ENCODE data around the gene CEACAM4.

CEACAM4 gene

DNA sequence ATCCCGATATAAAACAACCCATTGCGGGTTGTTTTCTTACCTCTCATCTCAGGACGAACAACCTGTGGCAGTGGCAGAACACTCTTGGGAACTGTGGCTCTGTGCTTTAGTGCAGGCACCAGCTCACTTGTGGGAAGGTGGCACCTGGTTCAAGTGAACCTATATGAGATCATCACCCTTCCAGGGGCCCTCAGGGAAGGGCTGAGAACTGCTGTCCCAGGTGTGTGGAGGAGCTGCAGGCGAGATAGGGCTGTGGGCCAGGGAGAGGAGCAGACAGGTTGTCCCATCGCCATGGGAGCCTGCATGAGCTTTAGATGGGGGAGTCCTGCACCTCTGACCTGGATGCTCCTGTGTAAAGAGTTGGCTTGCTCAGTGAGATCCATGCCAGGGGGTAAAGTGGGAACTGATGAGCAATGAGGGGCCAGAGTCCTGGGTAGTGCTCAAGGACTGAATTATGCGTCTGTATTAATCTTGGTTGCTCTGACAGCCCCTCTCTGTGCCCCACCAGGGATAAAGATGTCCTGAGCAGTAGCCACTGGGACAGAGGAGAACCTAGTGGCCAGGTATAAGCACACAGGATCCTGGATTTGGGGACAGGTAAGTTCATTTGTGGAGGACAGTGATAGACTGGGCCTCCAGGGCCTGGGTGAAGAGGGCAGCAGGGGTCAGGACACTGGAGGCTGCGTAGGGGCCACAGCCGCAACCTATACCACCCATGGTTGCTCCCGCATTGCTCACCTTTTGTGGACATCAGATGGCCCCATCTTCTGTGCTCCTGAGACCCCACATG is 8.7 kb downstream of the CEACAM4 start:
- no peak for DNase-seq

- DNase-seq, result no peak
Measured at GRCh38 chr19:41616792-41617621, 9.9 kb downstream of the CEACAM4 start.

DNA sequence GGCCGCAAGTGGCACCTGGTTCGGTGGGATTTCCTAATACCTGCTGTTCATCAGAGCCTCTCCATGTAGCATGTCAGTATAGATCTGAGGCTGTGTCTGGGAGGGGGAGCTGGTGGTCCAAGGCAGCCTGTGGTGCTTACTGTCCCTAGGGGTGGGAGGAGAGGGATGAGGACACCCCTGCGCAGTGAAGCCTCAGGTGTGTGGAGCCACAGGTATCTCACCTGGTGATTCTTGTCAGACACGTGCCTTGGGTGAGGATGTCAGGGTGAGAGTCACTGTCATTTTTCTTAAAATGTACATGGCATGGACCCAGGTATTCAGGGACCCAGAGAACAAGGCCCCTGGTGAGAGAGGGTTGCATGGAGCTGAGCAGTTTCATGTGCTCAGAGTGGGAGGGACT is 11.7 kb downstream of the CEACAM4 start:
- DNase-seq, result no peak

- no peak for DNase-seq
Measured at GRCh38 chr19:41612483-41612882, 14.4 kb downstream of the CEACAM4 start.

DNA sequence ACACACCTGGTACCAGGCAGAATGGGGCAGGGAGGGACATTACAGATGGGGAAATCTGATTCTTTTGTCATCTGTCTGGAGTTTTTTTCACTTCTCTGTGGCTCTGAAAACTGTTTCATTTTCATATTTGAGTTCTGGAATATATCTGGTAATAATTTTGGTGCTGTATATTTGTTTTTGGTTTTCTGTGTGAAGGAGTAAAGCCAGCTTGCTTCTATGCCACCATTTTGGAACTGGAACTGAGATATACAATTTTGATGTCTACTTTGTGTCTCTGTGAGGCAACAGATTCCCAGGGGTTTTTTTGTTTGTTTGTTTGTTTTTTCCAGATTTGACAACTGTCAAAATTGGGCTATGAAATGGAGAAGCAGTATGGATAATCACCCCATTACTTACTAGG is 16.1 kb downstream of the CEACAM4 start:
- no peak for DNase-seq

DNA sequence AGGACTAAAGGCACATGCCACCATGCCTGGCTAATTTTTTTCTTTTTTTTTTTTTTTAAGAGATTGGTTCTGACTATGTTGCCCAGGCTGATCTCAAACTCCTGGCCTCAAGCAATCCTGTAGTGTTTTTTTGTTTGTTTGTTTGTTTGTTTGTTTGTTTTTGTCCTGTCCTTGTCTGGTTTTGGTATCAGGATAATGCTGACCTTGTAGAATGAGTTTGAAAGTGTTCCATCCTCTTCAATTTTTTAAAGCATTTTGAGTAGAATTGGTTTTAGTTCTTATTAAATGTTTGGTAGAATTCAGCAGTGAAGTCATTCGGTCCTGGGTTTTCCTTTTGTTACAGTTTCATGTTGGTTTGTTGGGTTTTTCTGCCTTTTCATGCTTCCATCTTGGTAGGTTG is 19.2 kb downstream of the CEACAM4 start:
- no peak for DNase-seq

DNA sequence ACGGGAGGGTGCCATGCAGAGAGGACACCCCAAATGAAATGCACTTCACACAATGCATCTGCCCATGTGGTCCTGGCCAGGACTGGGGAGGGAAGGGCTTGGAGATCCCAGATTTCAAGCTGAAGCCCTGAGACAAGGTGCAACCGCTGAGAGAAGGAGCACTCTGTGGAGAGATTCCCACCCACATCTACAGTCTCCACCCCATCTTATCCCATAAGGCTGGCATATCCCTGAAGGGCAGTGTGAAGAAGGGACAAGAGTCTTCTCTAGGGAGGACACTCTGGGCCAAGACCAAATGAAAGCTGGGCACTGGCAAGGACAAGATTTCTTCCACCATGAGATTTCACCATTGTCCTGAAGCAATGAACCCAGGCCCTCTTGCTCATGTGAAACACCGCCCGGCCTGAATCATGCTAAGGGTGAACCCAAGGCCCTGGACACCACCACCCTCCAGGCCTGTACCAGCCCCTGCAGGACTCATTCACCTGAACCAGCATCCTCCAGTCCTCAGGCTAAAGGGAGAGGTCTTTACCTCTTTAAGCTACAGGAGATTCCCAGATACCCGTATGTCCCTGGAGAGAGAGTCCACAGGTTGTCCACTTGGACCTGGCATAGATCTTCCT is 20.5 kb downstream of the CEACAM4 start:
- no peak for DNase-seq

DNA sequence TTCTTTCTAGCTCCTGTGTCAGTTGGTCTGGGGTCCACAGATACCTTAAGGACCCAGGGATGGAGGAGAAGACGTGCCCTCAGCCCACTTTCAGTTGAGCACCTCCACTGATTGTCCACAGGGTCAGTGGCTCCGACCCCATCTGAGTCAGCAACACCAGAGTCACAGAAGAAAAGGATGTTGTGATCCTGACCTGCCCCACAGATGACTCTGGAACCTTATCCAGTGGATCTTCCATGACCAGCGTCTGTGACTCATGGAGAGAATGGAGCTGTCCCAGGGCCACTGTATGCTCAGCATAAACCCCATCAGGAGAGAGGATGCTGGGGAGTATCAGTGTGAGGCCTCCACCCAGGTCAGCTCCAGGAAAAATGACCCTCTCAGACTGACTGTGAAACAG is 22.0 kb downstream of the CEACAM4 start:
- no peak for DNase-seq

GRCh38 chr19:41601771-41602170 is 25.1 kb downstream of the CEACAM4 start:
- no peak for DNase-seq

GRCh38 chr19:41599175-41599966 is 27.5 kb downstream of the CEACAM4 start:
- DNase-seq, result no peak

DNA sequence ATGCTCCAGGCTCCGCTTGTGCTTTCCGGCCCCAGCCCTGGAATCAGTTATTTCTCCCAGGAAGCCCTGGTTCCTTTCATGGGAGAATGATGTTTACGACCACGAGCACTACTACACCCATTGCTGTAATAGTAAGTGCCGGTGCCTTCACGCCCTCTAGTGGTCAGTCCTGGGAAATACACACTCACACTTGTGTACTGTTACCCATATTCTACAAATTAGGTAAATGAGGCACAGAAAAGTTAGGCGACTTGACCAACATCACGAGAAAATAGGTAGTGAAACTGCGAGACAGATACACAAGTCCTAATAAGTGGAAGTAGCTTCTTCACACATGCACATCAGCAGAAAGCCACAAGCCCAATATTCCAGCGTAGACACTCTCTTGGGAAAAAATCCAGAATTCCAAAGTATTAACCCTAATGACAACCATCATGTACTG is 29.3 kb downstream of the CEACAM4 start:
- peak in 35 of 51 donors; percentile 0 to 74 (median 33) for DNase-seq

- no peak for DNase-seq
Measured at GRCh38 chr19:41595890-41596280, 31.0 kb downstream of the CEACAM4 start.

GRCh38 chr19:41595258-41595889 is 31.5 kb downstream of the CEACAM4 start:
- peak in 19 of 51 donors; percentile 0 to 34 (median 7) for DNase-seq

DNA sequence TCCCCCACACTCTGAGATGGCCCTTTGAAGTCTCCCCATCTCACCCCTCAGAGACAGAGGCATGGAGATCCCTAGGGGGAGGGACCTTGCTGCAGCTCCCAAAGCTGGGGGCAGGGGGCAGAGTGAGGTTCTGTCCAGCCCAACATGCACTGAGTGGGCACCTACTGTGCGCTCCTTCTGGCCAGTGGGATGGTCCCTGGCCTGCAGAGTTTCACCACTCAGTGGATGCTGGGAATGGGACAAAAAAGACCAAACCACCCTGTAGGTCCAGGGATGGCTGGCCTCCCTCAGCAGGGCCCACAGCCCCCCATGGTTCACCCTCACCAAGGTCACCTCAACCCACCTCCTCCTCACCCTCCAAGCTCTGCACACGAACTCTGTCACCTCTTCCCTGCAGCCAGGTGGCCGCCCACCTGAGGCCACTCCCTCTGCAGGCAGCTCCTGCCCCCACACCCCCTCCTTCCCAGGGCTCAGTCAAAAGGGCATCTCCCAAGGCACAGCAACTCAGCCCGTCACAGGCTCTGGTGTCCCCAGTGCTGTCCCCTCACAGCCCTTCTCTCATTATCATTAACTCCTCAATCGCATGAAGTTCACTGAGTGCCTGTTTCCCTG is 34.8 kb downstream of the CEACAM4 start:
- no peak for DNase-seq

- no peak for DNase-seq
Measured at GRCh38 chr19:41590936-41591335, 35.9 kb downstream of the CEACAM4 start.

- DNase-seq, result no peak
Measured at GRCh38 chr19:41589371-41589770, 37.5 kb downstream of the CEACAM4 start.

DNA sequence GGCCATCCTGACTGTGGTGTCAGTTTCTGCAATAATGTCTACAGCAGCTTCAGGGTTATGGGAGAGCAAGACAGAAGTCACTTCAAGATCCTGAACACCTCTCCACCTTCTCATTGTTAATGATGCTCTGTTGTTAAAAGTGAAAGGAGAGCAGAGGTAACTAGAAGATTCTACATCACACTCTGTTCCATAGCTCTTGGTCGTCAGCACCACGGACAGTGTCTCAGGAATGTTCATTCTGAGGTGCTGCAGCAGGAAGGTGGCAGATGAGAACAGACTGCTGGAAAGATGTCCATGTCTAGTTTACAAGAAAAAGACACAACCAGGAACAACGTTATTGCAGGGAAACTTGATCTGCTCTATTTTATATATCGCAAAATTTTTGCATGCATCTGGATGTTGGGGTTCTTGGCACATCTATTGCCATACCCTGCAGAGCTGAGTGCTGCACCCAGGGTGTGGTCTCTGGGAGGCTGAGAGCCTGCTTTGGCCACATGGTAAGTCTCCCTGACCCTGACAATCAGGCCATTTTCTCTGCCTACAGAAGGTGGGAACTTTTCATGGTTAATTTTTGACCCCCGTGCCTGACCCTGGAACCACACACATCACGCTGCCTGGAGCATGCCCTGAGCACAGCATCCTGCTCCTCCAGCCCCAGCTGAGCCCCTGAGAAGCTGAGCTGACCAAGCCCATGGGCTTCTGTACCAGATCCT is 38.2 kb downstream of the CEACAM4 start:
- no peak for DNase-seq

DNA sequence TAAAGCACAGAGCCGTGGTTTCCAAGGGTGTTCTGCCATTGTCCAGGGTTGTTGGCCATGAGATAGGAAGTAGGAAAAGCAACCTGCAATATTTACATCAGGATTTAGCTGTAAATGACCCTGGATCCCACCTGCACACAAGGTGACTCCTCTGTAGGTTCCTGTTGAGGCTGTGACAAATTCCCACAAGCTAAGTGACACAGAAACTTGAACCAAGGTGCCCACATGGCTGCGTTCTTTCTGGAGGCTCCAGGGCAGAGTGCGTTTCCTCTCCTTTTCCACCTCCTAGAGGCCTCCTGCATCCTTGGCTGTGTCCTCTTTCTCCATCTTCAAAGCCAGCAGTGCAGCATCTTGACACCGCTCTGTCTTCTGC is 39.0 kb downstream of the CEACAM4 start:
- DNase-seq, result no peak

- no peak for DNase-seq
Measured at GRCh38 chr19:41587101-41587837, 39.6 kb downstream of the CEACAM4 start.
